WTC11 (cell line): ENCODE measurements around the gene TPGS2. TPM values are rescaled to one million over a fixed set of nuclear protein-coding genes. Genes with fewer than 3 reads are reported as not detected.

Experiments
- ATAC-seq: fragments of 200-7000 bp; cut with Tn5 transposase; 2 replicates; pipeline ENCODE4 v1.10.0; 2021; ENCODE audit warnings: mild to moderate bottlenecking, moderate library complexity
- CTCF ChIA-PET: fragments of 300-600 bp; sonication (Branson Sonifier 250); formaldehyde crosslinking; loops from one replicate; lab custom pipeline; 2021; ENCODE audit warnings: antibody characterized with exemption; lab: Charles Lee
- POLR2A ChIA-PET: fragments of 350-600 bp; sonication (Branson Sonifier 250); formaldehyde crosslinking; loops from one replicate; lab custom pipeline; 2021; ENCODE audit warnings: antibody characterized with exemption; lab: Charles Lee
- DNase-seq: peaks from one replicate; pipeline ENCODE4 v3.0.0; 2021; ENCODE audit warnings: low spot score
- H3K27ac Mint-ChIP-seq: 2 replicates; pipeline ENCODE4 v1.8.0; 2021; ENCODE audit warnings: mixed read lengths
- H3K27me3 Mint-ChIP-seq: 2 replicates; pipeline ENCODE4 v1.8.0; 2021; ENCODE audit warnings: low read depth, mild to moderate bottlenecking, moderate library complexity, mixed read lengths
- H3K36me3 Mint-ChIP-seq: 2 replicates; pipeline ENCODE4 v1.8.0; 2021; ENCODE audit warnings: mixed read lengths
- H3K4me1 Mint-ChIP-seq: 2 replicates; pipeline ENCODE4 v1.8.0; 2022; ENCODE audit warnings: mixed read lengths
- H3K4me3 Mint-ChIP-seq: 2 replicates; pipeline ENCODE4 v1.8.0; 2021; ENCODE audit warnings: mild to moderate bottlenecking, moderate library complexity, mixed read lengths
- H3K9me3 Mint-ChIP-seq: 2 replicates; pipeline ENCODE4 v1.8.0; 2021; ENCODE audit warnings: mixed read lengths
- IRF2 ChIP-seq: sonication (generic); formaldehyde crosslinking; IDR thresholded peaks from 2 replicates; pipeline ENCODE4 v1.8.0; 2022; ENCODE audit warnings: low read depth, missing genetic modification reagents, borderline replicate concordance
- JUN ChIP-seq: sonication (generic); formaldehyde crosslinking; IDR thresholded peaks from 2 replicates; pipeline ENCODE4 v1.8.0; 2023; ENCODE audit warnings: mild to moderate bottlenecking, missing genetic modification reagents
- KAT7 ChIP-seq: sonication (generic); formaldehyde crosslinking; IDR thresholded peaks from 2 replicates; pipeline ENCODE4 v1.8.1; 2023; ENCODE audit warnings: missing genetic modification reagents, mild to moderate bottlenecking, borderline replicate concordance
- MXD4 ChIP-seq: fragments of 250-450 bp; sonication (Bioruptor Pico); IDR thresholded peaks from 2 replicates; pipeline ENCODE4 v1.8.0; 2021; ENCODE audit warnings: mild to moderate bottlenecking, moderate library complexity, borderline replicate concordance
- MYBL2 ChIP-seq: sonication (generic); formaldehyde crosslinking; IDR thresholded peaks from 2 replicates; pipeline ENCODE4 v1.8.1; 2023; ENCODE audit warnings: mild to moderate bottlenecking, moderate library complexity, missing genetic modification reagents
- NR1H2 ChIP-seq: sonication (generic); formaldehyde crosslinking; IDR thresholded peaks from 2 replicates; pipeline ENCODE4 v1.9.0; 2021; ENCODE audit warnings: mild to moderate bottlenecking, moderate library complexity, missing genetic modification reagents
- SMAD4 ChIP-seq: sonication (generic); formaldehyde crosslinking; IDR thresholded peaks from 2 replicates; pipeline ENCODE4 v1.8.0; 2022; ENCODE audit warnings: mild to moderate bottlenecking, missing genetic modification reagents
- TCF7 ChIP-seq: sonication (generic); formaldehyde crosslinking; IDR thresholded peaks from 2 replicates; pipeline ENCODE4 v1.8.0; 2022; ENCODE audit warnings: mild to moderate bottlenecking, low read depth, missing genetic modification reagents, moderate library complexity
- ZNF317 ChIP-seq: sonication (generic); formaldehyde crosslinking; IDR thresholded peaks from 2 replicates; pipeline ENCODE4 v1.8.1; 2023; ENCODE audit warnings: low read depth, mild to moderate bottlenecking, moderate library complexity, missing genetic modification reagents, borderline replicate concordance
- ZNF396 ChIP-seq: fragments of 250-450 bp; sonication (Bioruptor Pico); IDR thresholded peaks from 2 replicates; pipeline ENCODE4 v1.8.0; 2021; ENCODE audit warnings: mild to moderate bottlenecking, moderate library complexity, borderline replicate concordance
- ZNF423 ChIP-seq: fragments of 250-450 bp; sonication (Bioruptor Pico); IDR thresholded peaks from 2 replicates; pipeline ENCODE4 v2.1.2; 2022; ENCODE audit warnings: mild to moderate bottlenecking, moderate library complexity
- total RNA-seq: library from RNA; stranded (reverse); gene quantifications from 3 replicates; pipeline ENCODE4 v1.2.3, GENCODE V29; 2021
- TF ChIP-seq, protein P1 (sequence below): sonication (generic); formaldehyde crosslinking; IDR thresholded peaks from 2 replicates; pipeline ENCODE4 v1.8.0; 2023; ENCODE audit warnings: missing genetic modification reagents, mild to moderate bottlenecking, borderline replicate concordance
- TF ChIP-seq, protein P2 (sequence below): sonication (generic); formaldehyde crosslinking; IDR thresholded peaks from 2 replicates; pipeline ENCODE4 v1.8.1; 2022; ENCODE audit warnings: missing genetic modification reagents, borderline replicate concordance
- TF ChIP-seq, protein P3 (sequence below): sonication (generic); formaldehyde crosslinking; conservative IDR thresholded peaks from 2 replicates; pipeline ENCODE4 v1.8.1; 2022; ENCODE audit warnings: mild to moderate bottlenecking, missing genetic modification reagents
- TF ChIP-seq, protein P4 (sequence below): fragments of 200-600 bp; IDR thresholded peaks from 2 replicates; pipeline ENCODE4 v1.8.0; 2022; ENCODE audit warnings: antibody characterized with exemption
- TF ChIP-seq, protein P5 (sequence below): sonication (generic); formaldehyde crosslinking; IDR thresholded peaks from 2 replicates; pipeline ENCODE4 v1.8.0; 2022; ENCODE audit warnings: mild to moderate bottlenecking, missing genetic modification reagents
- TF ChIP-seq, protein P6 (sequence below): sonication (generic); formaldehyde crosslinking; IDR thresholded peaks from 2 replicates; pipeline ENCODE4 v1.8.0; 2022; ENCODE audit warnings: mild to moderate bottlenecking, missing genetic modification reagents
- TF ChIP-seq, protein P7 (sequence below): fragments of 250-450 bp; sonication (Bioruptor Pico); conservative IDR thresholded peaks from 2 replicates; pipeline ENCODE4 v1.9.0; 2021; ENCODE audit warnings: mild to moderate bottlenecking
- TF ChIP-seq, protein P8 (sequence below): fragments of 250-450 bp; sonication (Bioruptor Pico); IDR thresholded peaks from 2 replicates; pipeline ENCODE4 v2.1.2; 2022; ENCODE audit warnings: mild to moderate bottlenecking, moderate library complexity

The TPGS2 gene
- total RNA-seq, 1 experiment from 2014 or later, result 96.9 TPM

DNA sequence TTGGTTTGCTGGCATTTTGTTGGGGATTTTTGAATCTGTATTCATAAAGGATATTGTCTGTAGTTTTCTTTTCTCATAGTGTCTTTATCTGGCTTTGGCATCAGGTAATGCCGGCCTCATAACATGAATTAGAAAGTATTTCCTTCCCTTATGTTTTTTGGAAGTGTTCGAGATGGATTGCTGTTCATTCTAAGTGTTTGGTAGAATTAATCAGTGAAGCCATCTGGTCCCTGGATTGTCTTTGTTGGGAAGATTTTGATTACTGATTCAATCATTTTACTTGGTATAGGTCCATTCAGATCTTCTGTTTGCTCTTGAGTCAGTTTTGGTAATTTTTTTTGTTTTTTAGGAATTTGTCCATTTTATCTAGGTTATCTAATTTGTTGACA is 22.4 kb upstream of the TPGS2 start:
- ChIA-PET CTCF (no interaction called here), POLR2A (no interaction called here)
- Mint-ChIP-seq H3K27ac (no peak overlapping the region), H3K9me3 (peaks cover 11% of the 10 kb centered on the region), H3K4me3 (no peak overlapping the region), H3K36me3 (peaks cover 9% of the 10 kb centered on the region), H3K27me3 (no peaks in the 10 kb centered on the region; the same call in 1 of the 2 replicates), H3K4me1 (no peaks in the 10 kb centered on the region)
- TF ChIP-seq, protein P1, sequence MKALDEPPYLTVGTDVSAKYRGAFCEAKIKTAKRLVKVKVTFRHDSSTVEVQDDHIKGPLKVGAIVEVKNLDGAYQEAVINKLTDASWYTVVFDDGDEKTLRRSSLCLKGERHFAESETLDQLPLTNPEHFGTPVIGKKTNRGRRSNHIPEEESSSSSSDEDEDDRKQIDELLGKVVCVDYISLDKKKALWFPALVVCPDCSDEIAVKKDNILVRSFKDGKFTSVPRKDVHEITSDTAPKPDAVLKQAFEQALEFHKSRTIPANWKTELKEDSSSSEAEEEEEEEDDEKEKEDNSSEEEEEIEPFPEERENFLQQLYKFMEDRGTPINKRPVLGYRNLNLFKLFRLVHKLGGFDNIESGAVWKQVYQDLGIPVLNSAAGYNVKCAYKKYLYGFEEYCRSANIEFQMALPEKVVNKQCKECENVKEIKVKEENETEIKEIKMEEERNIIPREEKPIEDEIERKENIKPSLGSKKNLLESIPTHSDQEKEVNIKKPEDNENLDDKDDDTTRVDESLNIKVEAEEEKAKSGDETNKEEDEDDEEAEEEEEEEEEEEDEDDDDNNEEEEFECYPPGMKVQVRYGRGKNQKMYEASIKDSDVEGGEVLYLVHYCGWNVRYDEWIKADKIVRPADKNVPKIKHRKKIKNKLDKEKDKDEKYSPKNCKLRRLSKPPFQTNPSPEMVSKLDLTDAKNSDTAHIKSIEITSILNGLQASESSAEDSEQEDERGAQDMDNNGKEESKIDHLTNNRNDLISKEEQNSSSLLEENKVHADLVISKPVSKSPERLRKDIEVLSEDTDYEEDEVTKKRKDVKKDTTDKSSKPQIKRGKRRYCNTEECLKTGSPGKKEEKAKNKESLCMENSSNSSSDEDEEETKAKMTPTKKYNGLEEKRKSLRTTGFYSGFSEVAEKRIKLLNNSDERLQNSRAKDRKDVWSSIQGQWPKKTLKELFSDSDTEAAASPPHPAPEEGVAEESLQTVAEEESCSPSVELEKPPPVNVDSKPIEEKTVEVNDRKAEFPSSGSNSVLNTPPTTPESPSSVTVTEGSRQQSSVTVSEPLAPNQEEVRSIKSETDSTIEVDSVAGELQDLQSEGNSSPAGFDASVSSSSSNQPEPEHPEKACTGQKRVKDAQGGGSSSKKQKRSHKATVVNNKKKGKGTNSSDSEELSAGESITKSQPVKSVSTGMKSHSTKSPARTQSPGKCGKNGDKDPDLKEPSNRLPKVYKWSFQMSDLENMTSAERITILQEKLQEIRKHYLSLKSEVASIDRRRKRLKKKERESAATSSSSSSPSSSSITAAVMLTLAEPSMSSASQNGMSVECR (CRISPR knock-in tag), result no peak
- TF ChIP-seq, protein P2, sequence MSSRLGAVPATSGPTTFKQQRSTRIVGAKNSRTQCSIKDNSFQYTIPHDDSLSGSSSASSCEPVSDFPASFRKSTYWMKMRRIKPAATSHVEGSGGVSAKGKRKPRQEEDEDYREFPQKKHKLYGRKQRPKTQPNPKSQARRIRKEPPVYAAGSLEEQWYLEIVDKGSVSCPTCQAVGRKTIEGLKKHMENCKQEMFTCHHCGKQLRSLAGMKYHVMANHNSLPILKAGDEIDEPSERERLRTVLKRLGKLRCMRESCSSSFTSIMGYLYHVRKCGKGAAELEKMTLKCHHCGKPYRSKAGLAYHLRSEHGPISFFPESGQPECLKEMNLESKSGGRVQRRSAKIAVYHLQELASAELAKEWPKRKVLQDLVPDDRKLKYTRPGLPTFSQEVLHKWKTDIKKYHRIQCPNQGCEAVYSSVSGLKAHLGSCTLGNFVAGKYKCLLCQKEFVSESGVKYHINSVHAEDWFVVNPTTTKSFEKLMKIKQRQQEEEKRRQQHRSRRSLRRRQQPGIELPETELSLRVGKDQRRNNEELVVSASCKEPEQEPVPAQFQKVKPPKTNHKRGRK (CRISPR knock-in tag), result no peak
- TF ChIP-seq, protein P3, sequence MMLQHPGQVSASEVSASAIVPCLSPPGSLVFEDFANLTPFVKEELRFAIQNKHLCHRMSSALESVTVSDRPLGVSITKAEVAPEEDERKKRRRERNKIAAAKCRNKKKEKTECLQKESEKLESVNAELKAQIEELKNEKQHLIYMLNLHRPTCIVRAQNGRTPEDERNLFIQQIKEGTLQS (CRISPR knock-in tag), result no peak
- TF ChIP-seq, protein P4, sequence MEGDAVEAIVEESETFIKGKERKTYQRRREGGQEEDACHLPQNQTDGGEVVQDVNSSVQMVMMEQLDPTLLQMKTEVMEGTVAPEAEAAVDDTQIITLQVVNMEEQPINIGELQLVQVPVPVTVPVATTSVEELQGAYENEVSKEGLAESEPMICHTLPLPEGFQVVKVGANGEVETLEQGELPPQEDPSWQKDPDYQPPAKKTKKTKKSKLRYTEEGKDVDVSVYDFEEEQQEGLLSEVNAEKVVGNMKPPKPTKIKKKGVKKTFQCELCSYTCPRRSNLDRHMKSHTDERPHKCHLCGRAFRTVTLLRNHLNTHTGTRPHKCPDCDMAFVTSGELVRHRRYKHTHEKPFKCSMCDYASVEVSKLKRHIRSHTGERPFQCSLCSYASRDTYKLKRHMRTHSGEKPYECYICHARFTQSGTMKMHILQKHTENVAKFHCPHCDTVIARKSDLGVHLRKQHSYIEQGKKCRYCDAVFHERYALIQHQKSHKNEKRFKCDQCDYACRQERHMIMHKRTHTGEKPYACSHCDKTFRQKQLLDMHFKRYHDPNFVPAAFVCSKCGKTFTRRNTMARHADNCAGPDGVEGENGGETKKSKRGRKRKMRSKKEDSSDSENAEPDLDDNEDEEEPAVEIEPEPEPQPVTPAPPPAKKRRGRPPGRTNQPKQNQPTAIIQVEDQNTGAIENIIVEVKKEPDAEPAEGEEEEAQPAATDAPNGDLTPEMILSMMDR, result no peak
- TF ChIP-seq, protein P5, sequence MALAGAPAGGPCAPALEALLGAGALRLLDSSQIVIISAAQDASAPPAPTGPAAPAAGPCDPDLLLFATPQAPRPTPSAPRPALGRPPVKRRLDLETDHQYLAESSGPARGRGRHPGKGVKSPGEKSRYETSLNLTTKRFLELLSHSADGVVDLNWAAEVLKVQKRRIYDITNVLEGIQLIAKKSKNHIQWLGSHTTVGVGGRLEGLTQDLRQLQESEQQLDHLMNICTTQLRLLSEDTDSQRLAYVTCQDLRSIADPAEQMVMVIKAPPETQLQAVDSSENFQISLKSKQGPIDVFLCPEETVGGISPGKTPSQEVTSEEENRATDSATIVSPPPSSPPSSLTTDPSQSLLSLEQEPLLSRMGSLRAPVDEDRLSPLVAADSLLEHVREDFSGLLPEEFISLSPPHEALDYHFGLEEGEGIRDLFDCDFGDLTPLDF (CRISPR knock-in tag), result no peak
- TF ChIP-seq KAT7, result no peak
- TF ChIP-seq ZNF396 (CRISPR knock-in tag), result no peak
- no peak for TF ChIP-seq ZNF423
- TF ChIP-seq, protein P6, sequence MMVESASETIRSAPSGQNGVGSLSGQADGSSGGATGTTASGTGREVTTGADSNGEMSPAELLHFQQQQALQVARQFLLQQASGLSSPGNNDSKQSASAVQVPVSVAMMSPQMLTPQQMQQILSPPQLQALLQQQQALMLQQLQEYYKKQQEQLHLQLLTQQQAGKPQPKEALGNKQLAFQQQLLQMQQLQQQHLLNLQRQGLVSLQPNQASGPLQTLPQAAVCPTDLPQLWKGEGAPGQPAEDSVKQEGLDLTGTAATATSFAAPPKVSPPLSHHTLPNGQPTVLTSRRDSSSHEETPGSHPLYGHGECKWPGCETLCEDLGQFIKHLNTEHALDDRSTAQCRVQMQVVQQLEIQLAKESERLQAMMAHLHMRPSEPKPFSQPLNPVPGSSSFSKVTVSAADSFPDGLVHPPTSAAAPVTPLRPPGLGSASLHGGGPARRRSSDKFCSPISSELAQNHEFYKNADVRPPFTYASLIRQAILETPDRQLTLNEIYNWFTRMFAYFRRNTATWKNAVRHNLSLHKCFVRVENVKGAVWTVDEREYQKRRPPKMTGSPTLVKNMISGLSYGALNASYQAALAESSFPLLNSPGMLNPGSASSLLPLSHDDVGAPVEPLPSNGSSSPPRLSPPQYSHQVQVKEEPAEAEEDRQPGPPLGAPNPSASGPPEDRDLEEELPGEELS, result no peak
- TF ChIP-seq SMAD4 (CRISPR knock-in tag), result no peak
- TF ChIP-seq JUN (CRISPR knock-in tag), result no peak
- ATAC-seq, result no peak
- DNase-seq, result no peak

DNA sequence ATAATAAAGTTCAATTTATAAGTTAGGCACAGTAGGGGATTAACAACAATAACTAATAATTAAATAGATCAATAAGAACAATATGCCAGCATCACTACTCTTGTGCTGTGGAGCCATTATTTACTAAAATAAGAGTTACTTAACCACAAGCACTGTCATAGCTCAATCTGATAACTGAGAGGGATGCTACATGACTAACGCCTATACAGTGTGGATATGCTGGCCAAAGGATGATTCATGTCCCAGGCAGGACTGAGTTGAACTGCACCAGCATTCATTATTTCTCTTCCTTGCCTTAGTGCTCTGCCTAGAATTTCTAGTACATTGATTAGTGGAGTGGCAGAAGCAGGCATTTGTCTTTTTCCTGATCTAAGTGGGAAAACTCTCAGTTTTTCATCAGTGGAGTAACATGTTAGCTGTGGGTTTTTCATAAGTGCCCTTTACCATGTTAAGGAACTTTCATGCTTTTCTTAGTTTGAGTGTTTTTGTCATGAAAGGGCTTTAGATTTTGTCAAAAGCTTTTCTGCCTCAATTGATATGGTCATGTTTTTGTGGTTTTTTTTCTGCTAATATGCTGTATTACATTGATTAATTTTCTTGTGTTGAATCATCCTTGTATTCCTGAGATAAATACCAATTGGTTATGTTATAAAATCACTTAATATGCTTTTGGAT is 21.9 kb upstream of the TPGS2 start:
- Mint-ChIP-seq H3K9me3 (peaks cover 11% of the 10 kb centered on the region), H3K27ac (no peak overlapping the region), H3K36me3 (peaks cover 9% of the 10 kb centered on the region), H3K4me3 (no peak overlapping the region), H3K27me3 (no peaks in the 10 kb centered on the region; the same call in 1 of the 2 replicates), H3K4me1 (no peaks in the 10 kb centered on the region)
- DNase-seq, result no peak
- CTCF ChIA-PET, result no interaction called here
- POLR2A ChIA-PET, result no interaction called here
- no peak for ATAC-seq
- TF ChIP-seq, protein P7, sequence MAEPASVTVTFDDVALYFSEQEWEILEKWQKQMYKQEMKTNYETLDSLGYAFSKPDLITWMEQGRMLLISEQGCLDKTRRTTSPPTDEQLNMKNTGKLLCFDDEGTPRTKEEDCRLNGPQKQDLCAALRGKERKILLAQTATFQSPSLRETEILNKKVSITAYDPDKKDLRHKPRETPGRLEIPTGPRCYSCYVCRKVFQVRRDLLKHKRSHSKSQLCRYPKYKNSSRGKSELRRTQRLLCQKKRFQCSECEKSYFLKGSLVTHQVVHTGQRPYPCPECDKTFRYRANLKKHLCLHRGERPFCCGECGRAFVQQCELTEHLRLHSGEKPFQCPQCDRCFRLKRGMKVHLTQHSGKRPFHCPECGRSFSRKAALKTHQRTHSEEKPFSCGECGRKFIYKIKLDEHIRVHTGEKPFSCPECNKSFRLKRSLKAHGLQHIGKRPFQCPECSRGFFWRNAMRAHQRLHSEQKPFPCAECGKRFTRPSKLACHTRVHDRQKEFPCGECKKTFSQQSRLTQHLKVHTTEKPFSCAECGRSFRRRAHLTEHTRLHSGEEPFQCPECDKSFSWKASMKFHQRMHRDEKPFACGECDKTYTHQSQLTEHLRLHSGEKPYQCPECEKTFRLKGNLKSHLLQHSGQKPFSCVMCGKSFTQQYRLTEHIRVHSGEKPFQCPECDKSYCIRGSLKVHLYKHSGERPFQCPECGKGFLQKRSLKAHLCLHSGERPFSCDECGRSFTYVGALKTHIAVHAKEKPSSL, result no peak
- TF ChIP-seq IRF2 (CRISPR knock-in tag) (no peak), NR1H2 (CRISPR knock-in tag) (no peak), TCF7 (CRISPR knock-in tag) (no peak), ZNF317 (CRISPR knock-in tag) (no peak), MXD4 (CRISPR knock-in tag) (no peak), MYBL2 (CRISPR knock-in tag) (no peak)
- TF ChIP-seq, protein P8, sequence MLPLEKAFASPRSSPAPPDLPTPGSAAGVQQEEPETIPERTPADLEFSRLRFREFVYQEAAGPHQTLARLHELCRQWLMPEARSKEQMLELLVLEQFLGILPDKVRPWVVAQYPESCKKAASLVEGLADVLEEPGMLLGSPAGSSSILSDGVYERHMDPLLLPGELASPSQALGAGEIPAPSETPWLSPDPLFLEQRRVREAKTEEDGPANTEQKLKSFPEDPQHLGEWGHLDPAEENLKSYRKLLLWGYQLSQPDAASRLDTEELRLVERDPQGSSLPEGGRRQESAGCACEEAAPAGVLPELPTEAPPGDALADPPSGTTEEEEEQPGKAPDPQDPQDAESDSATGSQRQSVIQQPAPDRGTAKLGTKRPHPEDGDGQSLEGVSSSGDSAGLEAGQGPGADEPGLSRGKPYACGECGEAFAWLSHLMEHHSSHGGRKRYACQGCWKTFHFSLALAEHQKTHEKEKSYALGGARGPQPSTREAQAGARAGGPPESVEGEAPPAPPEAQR (CRISPR knock-in tag), result no peak
